K562 (cell line): Measurements from ENCODE around the gene ASB15. TPM values are rescaled to one million over a fixed set of nuclear protein-coding genes. Genes with fewer than 3 reads are reported as not detected.

Experiments
- ATAC-seq: fragments of 200-7000 bp; cut with Tn5 transposase; 3 replicates; pipeline ENCODE4 v1.9.1; 2020; ENCODE audit warnings: moderate library complexity
- BruUV-seq: library from RNA; stranded (reverse); fragments of 400-500 nt; replicated peaks from 2 replicates; lab custom pipeline; 2021; lab: Mats Ljungman, UMichigan
- CTCF ChIA-PET: fragments of 300-600 bp; formaldehyde crosslinking; extraction: SDS; loops from one replicate; lab custom pipeline; 2021; ENCODE audit warnings: low intra/inter-chr PET ratio; lab: Yijun Ruan, JAX
- POLR2A ChIA-PET: fragments of 300-600, 350-650 bp; sonication (Branson Sonifier 250); formaldehyde crosslinking; extraction: SDS; loops from one replicate; lab custom pipeline; 2021; ENCODE audit warnings: antibody characterized with exemption, inconsistent platforms; lab: Yijun Ruan, JAX
- DNase-seq, 4 experiments: peaks; one replicate each; pipeline versions ENCODE4 v3.0.0 to v3.0.0-alpha.2; 2011 to 2018; ENCODE audit warnings: low spot score in 3 of 4, mixed read lengths in 3 of 4; ENCODE audit errors: extremely low read depth in 1 of 4
- FAIRE-seq: peaks from 2 replicates; lab custom pipeline; 2011; peaks lifted over from hg19 to GRCh38; lab: Jason Lieb, UNC
- H2AFZ ChIP-seq: 2 replicates; pipeline ENCODE4 v1.6.0; 2011; ENCODE audit warnings: low read depth, low read length, control low read depth, inconsistent platforms
- H3K27ac ChIP-seq: fragments of 200-600 bp; 3 replicates; pipeline ENCODE4 v1.8.0; 2011; ENCODE audit warnings: low read depth, mild to moderate bottlenecking, control low read depth, inconsistent platforms, low read length, moderate library complexity, mixed read lengths; ENCODE audit errors: extremely low read depth
- H3K27me3 ChIP-seq, 2 experiments: fragments of 300-600 bp in 1 of 2; 2 replicates in 1 of 2; 3 replicates in 1 of 2; pipeline versions ENCODE4 v1.6.0 to v1.8.0; 2011; ENCODE audit warnings: inconsistent platforms in 2 of 2, low read length in 2 of 2, mild to moderate bottlenecking in 1 of 2, mixed read lengths in 1 of 2, moderate library complexity in 1 of 2; ENCODE audit not compliant: control insufficient read depth in 2 of 2, insufficient read depth in 2 of 2
- H3K36me3 ChIP-seq: fragments of 300-600 bp; 3 replicates; pipeline ENCODE4 v1.8.0; 2011; ENCODE audit warnings: mild to moderate bottlenecking, low read length, inconsistent platforms; ENCODE audit not compliant: control insufficient read depth, insufficient read depth
- H3K4me1 ChIP-seq, 2 experiments: fragments of 200-600 bp in 1 of 2; replicated peaks in 1 of 2; 2 replicates in 1 of 2; 3 replicates in 1 of 2; pipeline versions ENCODE4 v1.5.1 to v1.8.0; 2011; ENCODE audit warnings: inconsistent platforms in 2 of 2, low read length in 2 of 2, mild to moderate bottlenecking in 1 of 2, mixed read lengths in 1 of 2, moderate library complexity in 1 of 2; ENCODE audit not compliant: control insufficient read depth in 2 of 2, insufficient read depth in 2 of 2
- H3K4me2 ChIP-seq: 2 replicates; pipeline ENCODE4 v1.6.1; 2011; ENCODE audit warnings: low read length, control low read depth, inconsistent platforms, mixed read lengths; ENCODE audit not compliant: insufficient read depth
- H3K4me3 ChIP-seq: fragments of 200-600 bp; sonication (generic), shearing (Covaris generic); 2 replicates; pipeline ENCODE4 v1.5.1; 2016; ENCODE audit warnings: control low read depth, inconsistent platforms
- H3K79me2 ChIP-seq: fragments of 200-600 bp; 3 replicates; pipeline ENCODE4 v1.8.0; 2011; ENCODE audit warnings: low read length, inconsistent platforms; ENCODE audit not compliant: control insufficient read depth, insufficient read depth
- H3K9ac ChIP-seq, 2 experiments: 2 replicates each; pipeline versions ENCODE4 v1.6.0 to v1.6.1; 2011; ENCODE audit warnings: low read depth in 2 of 2, low read length in 2 of 2, control low read depth in 1 of 2, inconsistent platforms in 1 of 2, mild to moderate bottlenecking in 1 of 2, mixed read lengths in 1 of 2; ENCODE audit not compliant: insufficient read depth in 1 of 2
- H3K9me1 ChIP-seq: one replicate; pipeline ENCODE4 v1.6.0; 2011; ENCODE audit warnings: inconsistent platforms, mild to moderate bottlenecking, low read length, moderate library complexity; ENCODE audit not compliant: control insufficient read depth, insufficient read depth
- H3K9me3 ChIP-seq: replicated peaks from 2 replicates; pipeline ENCODE4 v1.5.1; 2011; ENCODE audit warnings: low read depth, low read length, inconsistent platforms; ENCODE audit not compliant: control insufficient read depth, insufficient read depth
- H4K20me1 ChIP-seq: replicated peaks from 2 replicates; pipeline ENCODE4 v1.6.1; 2011; ENCODE audit warnings: low read length, inconsistent platforms, mixed read lengths; ENCODE audit not compliant: control insufficient read depth, insufficient read depth
- BRF2 ChIP-seq: IDR thresholded peaks from 3 replicates; pipeline ENCODE4 v1.6.1; 2011; ENCODE audit warnings: borderline replicate concordance, mild to moderate bottlenecking; ENCODE audit not compliant: insufficient read length, insufficient read depth
- EP300 ChIP-seq: IDR thresholded peaks from 2 replicates; pipeline ENCODE4 v1.6.1; 2012; ENCODE audit warnings: low read length, improper control_type of control experiment
- FOXA1 ChIP-seq: fragments of 450-650 bp; IDR thresholded peaks from 2 replicates; pipeline ENCODE4 v1.6.1; 2016; ENCODE audit warnings: mild to moderate bottlenecking, borderline replicate concordance
- IRF1 ChIP-seq: sonication (generic); formaldehyde crosslinking; IDR thresholded peaks from 2 replicates; pipeline ENCODE4 v1.8.0; 2022; ENCODE audit warnings: missing genetic modification reagents, mild to moderate bottlenecking, borderline replicate concordance
- MAZ ChIP-seq, 2 experiments: fragments of 450-650 bp in 1 of 2; sonication (generic) in 1 of 2; formaldehyde crosslinking; IDR thresholded peaks in 1 of 2; conservative IDR thresholded peaks in 1 of 2; 2 replicates each; pipeline versions ENCODE4 v1.4.0 to v1.5.0; 2020; ENCODE audit warnings: mild to moderate bottlenecking in 1 of 2, missing genetic modification reagents in 1 of 2
- NBN ChIP-seq: fragments of 450-650 bp; IDR thresholded peaks from 2 replicates; pipeline ENCODE4 v1.6.1; 2016; ENCODE audit warnings: low read depth, mild to moderate bottlenecking
- NCOR1 ChIP-seq: fragments of 450-650 bp; IDR thresholded peaks from 2 replicates; pipeline ENCODE4 v1.6.1; 2016; ENCODE audit warnings: mild to moderate bottlenecking, moderate library complexity
- RAD51 ChIP-seq: fragments of 450-650 bp; IDR thresholded peaks from 2 replicates; pipeline ENCODE4 v1.7.1; 2016; ENCODE audit warnings: low read depth, mild to moderate bottlenecking, borderline replicate concordance
- RBM14 ChIP-seq: fragments of 200-400 bp; formaldehyde crosslinking; IDR thresholded peaks from 2 replicates; pipeline ENCODE4 v1.6.1; 2018; ENCODE audit warnings: low read depth, mild to moderate bottlenecking, low read length, moderate library complexity, borderline replicate concordance; ENCODE audit not compliant: insufficient read depth
- RBM22 ChIP-seq: fragments of 200-400 bp; formaldehyde crosslinking; IDR thresholded peaks from 2 replicates; pipeline ENCODE4 v1.6.1; 2018; ENCODE audit warnings: low read length, low read depth; ENCODE audit not compliant: poor library complexity, severe bottlenecking
- SUPT5H ChIP-seq: fragments of 450-650 bp; IDR thresholded peaks from 2 replicates; pipeline ENCODE4 v1.6.1; 2016
- TBL1XR1 ChIP-seq, 2 experiments: IDR thresholded peaks; 2 replicates each; pipeline ENCODE4 v1.6.1; 2012; ENCODE audit warnings: improper control_type of control experiment in 2 of 2, low read length in 2 of 2, mild to moderate bottlenecking in 1 of 2
- ZBTB17 ChIP-seq: fragments of 450-650 bp; formaldehyde crosslinking; IDR thresholded peaks from 2 replicates; pipeline ENCODE4 v1.4.0; 2020; ENCODE audit warnings: mild to moderate bottlenecking
- ZFP91 ChIP-seq: sonication (generic); formaldehyde crosslinking; IDR thresholded peaks from 2 replicates; pipeline ENCODE4 v1.8.0; 2022; ENCODE audit warnings: mild to moderate bottlenecking, missing genetic modification reagents
- ZKSCAN8 ChIP-seq: fragments of 200-800 bp; sonication (Bioruptor generic); IDR thresholded peaks from 2 replicates; pipeline ENCODE4 v1.6.1; 2016; ENCODE audit warnings: missing genetic modification characterization, missing compliant biosample characterization
- ZNF639 ChIP-seq, 2 experiments: fragments of 200-800 bp in 1 of 2; sonication (Bioruptor generic) in 1 of 2; sonication (generic) in 1 of 2; formaldehyde crosslinking in 1 of 2; IDR thresholded peaks in 1 of 2; conservative IDR thresholded peaks in 1 of 2; 2 replicates each; pipeline versions ENCODE4 v1.5.0 to v1.6.1; 2016 to 2020; ENCODE audit warnings: missing compliant biosample characterization in 1 of 2, missing genetic modification characterization in 1 of 2, missing genetic modification reagents in 1 of 2
- ZNF707 ChIP-seq: fragments of 250-450 bp; sonication (Bioruptor Pico); conservative IDR thresholded peaks from 2 replicates; pipeline ENCODE4 v1.8.0; 2022; ENCODE audit warnings: inconsistent platforms, mild to moderate bottlenecking, moderate library complexity
- WGBS: fragments of 100-300 bp; shearing (Covaris generic); methylation state at CpG from one replicate; pipeline ENCODE4 v1.1.6; 2016; ENCODE audit warnings: low coverage, mixed read lengths; ENCODE audit not compliant: insufficient coverage; ENCODE audit errors: missing lambda C conversion rate; 5-methylcytosine and 5-hydroxymethylcytosine counted together
- in situ Hi-C: fragments of 300-500 bp; cut with MboI; formaldehyde crosslinking; loops from 4 replicates; pipeline ENCODE4 v1.15.0; 2018; ENCODE audit warnings: inconsistent platforms, mixed read lengths
- intact Hi-C: fragments of 100-400 bp; cut with micrococcal nuclease; formaldehyde crosslinking; loops from 2 replicates; pipeline ENCODE4 v1.14.2; 2022
- polyA plus RNA-seq, 8 experiments: library from polyadenylated mRNA; depleted of rRNA in 4 of 8; stranded (reverse) in 5 of 8; unstranded in 3 of 8; fragments of >200 nt; fragmentation: Nextera tagmentation in 2 of 8; fragmentation: Illumina TruSeq in 1 of 8; extraction: Ambion mirVana in 2 of 8; extraction: Trizol in 1 of 8; gene quantifications; 2 replicates each; pipeline versions ENCODE4 v1.2.1 to v1.2.3, GENCODE V29; 2011 to 2014; ENCODE audit warnings: inconsistent platforms in 1 of 8, missing spikeins in 1 of 8
- total RNA-seq, 7 experiments: library from RNA; depleted of rRNA in 6 of 7; stranded (reverse); fragments of >200 nt in 6 of 7; fragmentation: Illumina TruSeq in 2 of 7; extraction: Trizol in 2 of 7; gene quantifications; 2 replicates each; pipeline versions ENCODE4 v1.2.1 to v1.2.3, GENCODE V29; 2011 to 2021; ENCODE audit warnings: low replicate concordance in 1 of 7

The ASB15 gene
- total and polyA plus RNA-seq, 9 of the 15 experiments (the other 6 are each of a cell fraction or from before 2014, with no cell fraction given) = 0.03 to 0.14 (median 0.04) TPM; not detected in 3

GRCh38 chr7:123673137-123673732 lies 71.6 kb downstream of the ASB15 start:
- Histone ChIP-seq H3K4me2 (no peak overlapping the region), H4K20me1 (no peaks in the 10 kb centered on the region), H3K9me1 (no peaks in the 10 kb centered on the region), H3K27me3 (no peaks in the 10 kb centered on the region), H3K27ac (no peak overlapping the region), H3K9me3 (no peaks in the 10 kb centered on the region), H3K9ac (no peak overlapping the region), H3K79me2 (no peaks in the 10 kb centered on the region), H3K4me3 (no peak overlapping the region), H3K36me3 (no peaks in the 10 kb centered on the region), H3K4me1 (no peaks in the 10 kb centered on the region), H2AFZ (no peak overlapping the region)
- CTCF ChIA-PET = no interaction called here
- no TSS peak for BruUV-seq
- POLR2A ChIA-PET = interaction anchor here (0.5 to 0.6 kb wide), 2 partner anchors 9 to 235 kb away, joined by 3 read pairs; no protein-coding TSS in a partner anchor
- in situ Hi-C loops = no loop called here
- ATAC-seq = peak; percentile 39
- no peak for FAIRE-seq
- DNase-seq = no peak
- 60% methylated on average over 5 of the region's 5 CpGs for WGBS
- intact Hi-C loops = no loop called here
- no peak for TF ChIP-seq FOXA1
- TF ChIP-seq ZBTB17 = no peak
- TF ChIP-seq NCOR1 = no peak
- no peak for TF ChIP-seq NBN
- TF ChIP-seq IRF1 (CRISPR knock-in tag) = no peak
- TF ChIP-seq EP300 = no peak
- no peak for TF ChIP-seq RAD51
- no peak for TF ChIP-seq RBM14
- TF ChIP-seq ZNF707 = no peak
- no peak for TF ChIP-seq ZFP91 (CRISPR knock-in tag)
- no peak for TF ChIP-seq BRF2
- TF ChIP-seq TBL1XR1 (IDR thresholded peaks at IDR 0.05; ENCODE audit: low read length in 2 of 2) = no peak
- no peak for TF ChIP-seq ZKSCAN8 (CRISPR knock-in tag)
- TF ChIP-seq MAZ (CRISPR knock-in tag; conservative IDR thresholded peaks at IDR 0.05 in 1 of 2, IDR thresholded peaks at IDR 0.05 in 1 of 2) = 0 out of 4 replicates have a peak, but pooled peaks of 1 of the 2 experiments have one; percentile 37
- TF ChIP-seq SUPT5H = peak; percentile 33
- TF ChIP-seq ZNF639 (CRISPR knock-in tag; conservative IDR thresholded peaks at IDR 0.05 in 1 of 2, IDR thresholded peaks at IDR 0.05 in 1 of 2) = no peak
- no peak for TF ChIP-seq RBM22
